Parathyroid adenoma (tissue), 2 donors: ENCODE results near the gene FBXL7.

ENCODE experiments used
- H2AFZ ChIP-seq: fragments of 300-600 bp; sonication (generic); one replicate; pipeline ENCODE4 v1.7.0; 2017; ENCODE audit warnings: antibody characterized with exemption, mild to moderate bottlenecking
- H3K27ac ChIP-seq: fragments of 300-600 bp; sonication (generic); one replicate; pipeline ENCODE4 v1.7.0; 2017
- H3K27me3 ChIP-seq: fragments of 300-600 bp; sonication (generic); one replicate; pipeline ENCODE4 v1.7.0; 2017; ENCODE audit warnings: low read length; ENCODE audit not compliant: control insufficient read depth, insufficient read depth
- H3K36me3 ChIP-seq: fragments of 300-600 bp; sonication (generic); one replicate; pipeline ENCODE4 v1.7.0; 2017; ENCODE audit warnings: low read length; ENCODE audit not compliant: control insufficient read depth, insufficient read depth
- H3K4me1 ChIP-seq: fragments of 300-600 bp; sonication (generic); one replicate; pipeline ENCODE4 v1.7.0; 2017; ENCODE audit warnings: control low read depth
- H3K4me2 ChIP-seq: fragments of 300-600 bp; sonication (generic); one replicate; pipeline ENCODE4 v1.7.0; 2017; ENCODE audit warnings: low read length
- H3K4me3 ChIP-seq: fragments of 300-600 bp; sonication (generic); one replicate; pipeline ENCODE4 v1.7.0; 2017; ENCODE audit warnings: low read depth, low read length
- H3K79me2 ChIP-seq: fragments of 300-600 bp; sonication (generic); one replicate; pipeline ENCODE4 v1.7.0; 2017; ENCODE audit warnings: control low read depth
- H3K9ac ChIP-seq: fragments of 300-600 bp; sonication (generic); one replicate; pipeline ENCODE4 v1.7.0; 2017; ENCODE audit warnings: mild to moderate bottlenecking
- H3K9me3 ChIP-seq: fragments of 300-600 bp; sonication (generic); one replicate; pipeline ENCODE4 v1.7.0; 2017; ENCODE audit warnings: low read length; ENCODE audit not compliant: control insufficient read depth
- TF ChIP-seq, protein P1 (sequence below): fragments of 300-600 bp; sonication (generic); IDR thresholded peaks from one replicate; pipeline ENCODE4 v1.7.0; 2017; ENCODE audit warnings: antibody characterized with exemption, mild to moderate bottlenecking
- donor health status: primary hyperparathyroidism.

Gene FBXL7

GRCh38 chr5:15936505-15937245 is 436.7 kb downstream of the FBXL7 start:
- TF ChIP-seq, protein P1, sequence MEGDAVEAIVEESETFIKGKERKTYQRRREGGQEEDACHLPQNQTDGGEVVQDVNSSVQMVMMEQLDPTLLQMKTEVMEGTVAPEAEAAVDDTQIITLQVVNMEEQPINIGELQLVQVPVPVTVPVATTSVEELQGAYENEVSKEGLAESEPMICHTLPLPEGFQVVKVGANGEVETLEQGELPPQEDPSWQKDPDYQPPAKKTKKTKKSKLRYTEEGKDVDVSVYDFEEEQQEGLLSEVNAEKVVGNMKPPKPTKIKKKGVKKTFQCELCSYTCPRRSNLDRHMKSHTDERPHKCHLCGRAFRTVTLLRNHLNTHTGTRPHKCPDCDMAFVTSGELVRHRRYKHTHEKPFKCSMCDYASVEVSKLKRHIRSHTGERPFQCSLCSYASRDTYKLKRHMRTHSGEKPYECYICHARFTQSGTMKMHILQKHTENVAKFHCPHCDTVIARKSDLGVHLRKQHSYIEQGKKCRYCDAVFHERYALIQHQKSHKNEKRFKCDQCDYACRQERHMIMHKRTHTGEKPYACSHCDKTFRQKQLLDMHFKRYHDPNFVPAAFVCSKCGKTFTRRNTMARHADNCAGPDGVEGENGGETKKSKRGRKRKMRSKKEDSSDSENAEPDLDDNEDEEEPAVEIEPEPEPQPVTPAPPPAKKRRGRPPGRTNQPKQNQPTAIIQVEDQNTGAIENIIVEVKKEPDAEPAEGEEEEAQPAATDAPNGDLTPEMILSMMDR, result no peak
- no peak overlapping the region for H3K4me2 ChIP-seq
- H3K27ac ChIP-seq, result no peak overlapping the region
- no peaks in the 10 kb centered on the region for H3K27me3 ChIP-seq
- H3K79me2 ChIP-seq, result no peaks in the 10 kb centered on the region
- H3K4me3 ChIP-seq, result no peak overlapping the region
- no peaks in the 10 kb centered on the region for H3K9me3 ChIP-seq
- H3K36me3 ChIP-seq, result no peaks in the 10 kb centered on the region
- H3K4me1 ChIP-seq, result no peaks in the 10 kb centered on the region
- H2AFZ ChIP-seq, result no peak overlapping the region
- H3K9ac ChIP-seq, result no peak overlapping the region

- Histone ChIP-seq H3K36me3 (no peaks in the 10 kb centered on the region), H3K27me3 (no peaks in the 10 kb centered on the region), H2AFZ (no peak overlapping the region), H3K4me3 (no peak overlapping the region), H3K27ac (no peak overlapping the region), H3K9ac (no peak overlapping the region), H3K4me2 (no peak overlapping the region), H3K79me2 (no peaks in the 10 kb centered on the region), H3K9me3 (no peaks in the 10 kb centered on the region), H3K4me1 (no peaks in the 10 kb centered on the region)
- TF ChIP-seq, protein P1, result no peak
These were observed 437.7 kb downstream of the FBXL7 start for GRCh38 chr5:15937708-15938107.

GRCh38 chr5:15938186-15938585 is 438.2 kb downstream of the FBXL7 start:
- H3K9me3 ChIP-seq, result no peaks in the 10 kb centered on the region
- no peak overlapping the region for H3K4me3 ChIP-seq
- no peak overlapping the region for H3K4me2 ChIP-seq
- TF ChIP-seq, protein P1, result no peak
- H3K27ac ChIP-seq, result no peak overlapping the region
- H3K36me3 ChIP-seq, result no peaks in the 10 kb centered on the region
- no peaks in the 10 kb centered on the region for H3K4me1 ChIP-seq
- no peak overlapping the region for H3K9ac ChIP-seq
- H2AFZ ChIP-seq, result no peak overlapping the region
- no peaks in the 10 kb centered on the region for H3K79me2 ChIP-seq
- no peaks in the 10 kb centered on the region for H3K27me3 ChIP-seq

GRCh38 chr5:15938961-15939360 is 439.0 kb downstream of the FBXL7 start:
- Histone ChIP-seq H3K4me2 (no peak overlapping the region), H3K4me3 (no peak overlapping the region), H3K4me1 (no peaks in the 10 kb centered on the region), H3K9me3 (no peaks in the 10 kb centered on the region), H3K36me3 (no peaks in the 10 kb centered on the region), H3K9ac (no peak overlapping the region), H3K79me2 (no peaks in the 10 kb centered on the region), H3K27ac (no peak overlapping the region), H2AFZ (no peak overlapping the region), H3K27me3 (no peaks in the 10 kb centered on the region)
- TF ChIP-seq, protein P1, result no peak

DNA sequence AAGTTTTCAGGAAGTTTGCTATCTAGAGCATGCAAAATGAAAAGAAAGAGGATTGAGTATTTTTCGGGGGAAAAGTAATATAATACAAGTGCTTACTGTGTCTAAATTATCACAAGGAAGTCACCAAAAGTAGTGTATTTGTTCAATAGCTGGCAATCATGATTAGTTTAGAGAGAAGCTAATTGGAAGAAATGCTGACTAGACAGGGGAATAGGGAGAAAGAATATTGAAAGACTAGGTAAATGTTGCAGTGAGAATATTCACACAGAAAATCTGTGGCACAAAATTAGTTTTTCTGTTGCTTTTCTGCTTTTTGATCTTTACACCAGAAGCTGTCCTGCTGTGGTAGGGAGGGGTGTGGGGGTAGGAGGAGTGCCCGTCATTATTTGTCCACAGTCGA is 440.9 kb downstream of the FBXL7 start:
- Histone ChIP-seq H3K9me3 (no peaks in the 10 kb centered on the region), H3K36me3 (no peaks in the 10 kb centered on the region)
- TF ChIP-seq, protein P1, result no peak

More for the DNA sequence above, 440.9 kb downstream of the FBXL7 start:
- H3K4me3 ChIP-seq, result no peak overlapping the region
- no peak overlapping the region for H3K4me2 ChIP-seq
- no peaks in the 10 kb centered on the region for H3K4me1 ChIP-seq
- H3K27me3 ChIP-seq, result no peaks in the 10 kb centered on the region
- no peak overlapping the region for H3K9ac ChIP-seq
- H3K27ac ChIP-seq, result no peak overlapping the region
- H3K79me2 ChIP-seq, result no peaks in the 10 kb centered on the region
- no peak overlapping the region for H2AFZ ChIP-seq
